ENCODE measurements around the gene TOR4A.
A peak's percentile ranks its signal among the peaks of the same experiment; 100 is the strongest.

TOR4A gene

GRCh38 chr9:137273611-137274320 lies 3.8 kb upstream of the TOR4A start:
- DNase-seq = peak; percentile 70

- no peak for DNase-seq
Measured at GRCh38 chr9:137275203-137275587, 2.3 kb upstream of the TOR4A start.

- no peak for DNase-seq
Measured at GRCh38 chr9:137275588-137276472, 1.7 kb upstream of the TOR4A start.

- DNase-seq = no peak
Measured at GRCh38 chr9:137276473-137277328, 825 bp upstream of the TOR4A start.

GRCh38 chr9:137278061-137278701 lies 655 bp downstream of the TOR4A start:
- DNase-seq = no peak

- no peak for DNase-seq
Measured at GRCh38 chr9:137278721-137279711, 1.5 kb downstream of the TOR4A start.

GRCh38 chr9:137279741-137280473 lies 2.4 kb downstream of the TOR4A start:
- no peak for DNase-seq

- DNase-seq = no peak
Measured at GRCh38 chr9:137280474-137281344, 3.2 kb downstream of the TOR4A start.

GRCh38 chr9:137281345-137282116 lies 4.0 kb downstream of the TOR4A start:
- DNase-seq = no peak

GRCh38 chr9:137286975-137287383 lies 9.5 kb downstream of the TOR4A start:
- peak; percentile 44 for DNase-seq

- DNase-seq = no peak
Measured at GRCh38 chr9:137293094-137293481, 15.6 kb downstream of the TOR4A start.

GRCh38 chr9:137293482-137294090 lies 16.1 kb downstream of the TOR4A start:
- no peak for DNase-seq

- peak; percentile 91 for DNase-seq
Measured at GRCh38 chr9:137294091-137294680, 16.7 kb downstream of the TOR4A start.

- DNase-seq = peak; percentile 49
Measured at GRCh38 chr9:137294681-137295237, 17.2 kb downstream of the TOR4A start.

GRCh38 chr9:137295238-137295811 lies 17.8 kb downstream of the TOR4A start:
- no peak for DNase-seq

- no peak for DNase-seq
Measured at GRCh38 chr9:137295849-137296669, 18.5 kb downstream of the TOR4A start.
